H1 (cell line): ENCODE measurements around the gene NDUFS5. TPM values are rescaled to one million over a fixed set of nuclear protein-coding genes. Genes with fewer than 3 reads are reported as not detected.
A peak's percentile ranks its signal among the peaks of the same experiment; 100 is the strongest.
"Not testable (repeated sequence)": the region's sequence is repeated elsewhere in the genome, so short reads cannot be mapped to it uniquely, and the experiment has no call there.

Experiments
- CTCF ChIA-PET: fragments of 300-600 bp; sonication (Branson Sonifier 250); formaldehyde crosslinking; loops from one replicate; lab custom pipeline; 2021; ENCODE audit not compliant: partially characterized antibody; lab: Charles Lee
- POLR2A ChIA-PET: fragments of 300-600 bp; sonication (Branson Sonifier 250); formaldehyde crosslinking; loops from one replicate; lab custom pipeline; 2021; ENCODE audit warnings: inconsistent platforms; ENCODE audit not compliant: partially characterized antibody; lab: Charles Lee
- DNase-seq, 2 experiments: peaks; one replicate each; pipeline versions ENCODE4 v3.0.0 to v3.0.0-alpha.2; 2010 to 2022; ENCODE audit warnings: low spot score in 2 of 2, low read depth in 1 of 2, mixed read lengths in 1 of 2
- FAIRE-seq: peaks from 2 replicates; lab custom pipeline; 2011; peaks lifted over from hg19 to GRCh38; lab: Jason Lieb, UNC
- H2AFZ ChIP-seq: 2 replicates; pipeline ENCODE4 v1.8.1; 2012; ENCODE audit warnings: low read length, inconsistent platforms
- H2AK5ac ChIP-seq: 2 replicates; pipeline ENCODE4 v1.6.1; 2013; ENCODE audit warnings: low read depth, low read length
- H2BK120ac ChIP-seq: replicated peaks from 2 replicates; pipeline ENCODE3; 2013; ENCODE audit warnings: low read depth, low read length, inconsistent platforms
- H2BK12ac ChIP-seq: 2 replicates; pipeline ENCODE4 v1.6.1; 2013; ENCODE audit warnings: low read depth, low read length
- H2BK15ac ChIP-seq: 2 replicates; pipeline ENCODE4 v1.6.1; 2013; ENCODE audit warnings: low read length
- H2BK20ac ChIP-seq: 2 replicates; pipeline ENCODE4 v1.6.1; 2013; ENCODE audit warnings: low read length
- H2BK5ac ChIP-seq: 2 replicates; pipeline ENCODE4 v1.6.1; 2013; ENCODE audit warnings: low read depth, low read length
- H3K14ac ChIP-seq: 2 replicates; pipeline ENCODE4 v1.6.1; 2013; ENCODE audit warnings: inconsistent platforms; ENCODE audit not compliant: insufficient read length
- H3K18ac ChIP-seq: 2 replicates; pipeline ENCODE4 v1.6.1; 2013; ENCODE audit warnings: low read length; ENCODE audit errors: extremely low read depth
- H3K23ac ChIP-seq: 2 replicates; pipeline ENCODE4 v1.6.1; 2013; ENCODE audit warnings: inconsistent platforms; ENCODE audit not compliant: insufficient read length
- H3K23me2 ChIP-seq: 2 replicates; pipeline ENCODE4 v1.6.1; 2013; ENCODE audit warnings: low read depth, low read length
- H3K27ac ChIP-seq: 2 replicates; pipeline ENCODE4 v1.6.1; 2011; ENCODE audit warnings: low read depth, low read length, inconsistent platforms
- H3K27me3 ChIP-seq, 4 experiments: replicated peaks in 1 of 4; 1 replicate in 1 of 4; 2 replicates in 3 of 4; pipeline versions ENCODE4 v1.6.1 to v1.8.1; 2011 to 2013; ENCODE audit warnings: low read length in 3 of 4, mild to moderate bottlenecking in 3 of 4, inconsistent platforms in 2 of 4, mixed read lengths in 2 of 4, moderate library complexity in 1 of 4; ENCODE audit not compliant: control insufficient read depth in 3 of 4, insufficient read depth in 3 of 4; ENCODE audit errors: extremely low read depth in 1 of 4
- H3K36me3 ChIP-seq, 4 experiments: 2 replicates each; pipeline versions ENCODE4 v1.6.1 to v1.8.1; 2011 to 2013; ENCODE audit warnings: mild to moderate bottlenecking in 4 of 4, low read length in 3 of 4, moderate library complexity in 2 of 4, control low read depth in 1 of 4, inconsistent platforms in 1 of 4; ENCODE audit not compliant: insufficient read depth in 4 of 4, control insufficient read depth in 2 of 4
- H3K4ac ChIP-seq: replicated peaks from 2 replicates; pipeline ENCODE3; 2013; ENCODE audit warnings: low read length, low read depth, mixed read lengths, inconsistent platforms; ENCODE audit not compliant: insufficient read length
- H3K4me1 ChIP-seq, 4 experiments: replicated peaks in 1 of 4; 1 replicate in 1 of 4; 2 replicates in 3 of 4; pipeline versions ENCODE4 v1.6.1 to v1.8.1; 2011 to 2013; ENCODE audit warnings: low read length in 3 of 4, inconsistent platforms in 2 of 4, mixed read lengths in 1 of 4; ENCODE audit not compliant: insufficient read depth in 4 of 4, control insufficient read depth in 3 of 4
- H3K4me2 ChIP-seq, 2 experiments: 2 replicates each; pipeline versions ENCODE4 v1.6.1 to v1.8.1; 2011 to 2013; ENCODE audit warnings: low read depth in 2 of 2, low read length in 2 of 2, control low read depth in 1 of 2, inconsistent platforms in 1 of 2, mild to moderate bottlenecking in 1 of 2; ENCODE audit not compliant: insufficient read depth in 1 of 2
- H3K4me3 ChIP-seq, 4 experiments: fragments of 200-600, 300-600 bp in 1 of 4; sonication (generic), shearing (Covaris generic), sonication (Bioruptor Twin) in 1 of 4; 2 replicates each; pipeline versions ENCODE4 v1.5.1 to v1.8.1; 2011 to 2016; ENCODE audit warnings: low read length in 4 of 4, low read depth in 3 of 4, control low read depth in 2 of 4, inconsistent platforms in 2 of 4, mild to moderate bottlenecking in 2 of 4, mixed read lengths in 1 of 4, moderate library complexity in 1 of 4; ENCODE audit not compliant: insufficient read depth in 2 of 4; ENCODE audit errors: extremely low read depth in 1 of 4
- H3K56ac ChIP-seq: replicated peaks from 2 replicates; pipeline ENCODE3; 2013; ENCODE audit warnings: low read depth, mild to moderate bottlenecking, mixed read lengths, low read length, inconsistent platforms; ENCODE audit not compliant: insufficient read length
- H3K79me1 ChIP-seq: 2 replicates; pipeline ENCODE4 v1.6.1; 2013; ENCODE audit warnings: low read depth, low read length, control low read depth
- H3K79me2 ChIP-seq, 2 experiments: 2 replicates each; pipeline versions ENCODE4 v1.6.1 to v1.8.1; 2012 to 2013; ENCODE audit warnings: low read length in 2 of 2, mild to moderate bottlenecking in 2 of 2, inconsistent platforms in 1 of 2; ENCODE audit not compliant: insufficient read depth in 2 of 2, control insufficient read depth in 1 of 2
- H3K9ac ChIP-seq, 4 experiments: replicated peaks in 1 of 4; 1 replicate in 1 of 4; 2 replicates in 3 of 4; pipeline versions ENCODE4 v1.6.1 to v1.8.1; 2011 to 2013; ENCODE audit warnings: low read depth in 3 of 4, low read length in 3 of 4, control low read depth in 2 of 4, mild to moderate bottlenecking in 2 of 4, moderate library complexity in 2 of 4, inconsistent platforms in 1 of 4; ENCODE audit errors: extremely low read depth in 1 of 4
- H3K9me3 ChIP-seq, 2 experiments: 2 replicates each; pipeline versions ENCODE4 v1.6.1 to v1.8.1; 2012 to 2013; ENCODE audit warnings: mild to moderate bottlenecking in 2 of 2, moderate library complexity in 2 of 2, control low read depth in 1 of 2, inconsistent platforms in 1 of 2, low read depth in 1 of 2, low read length in 1 of 2, mixed read lengths in 1 of 2; ENCODE audit not compliant: insufficient read depth in 2 of 2
- H4K20me1 ChIP-seq, 2 experiments: replicated peaks in 1 of 2; 2 replicates each; pipeline versions ENCODE3 to v1.8.1; 2011 to 2013; ENCODE audit warnings: inconsistent platforms in 2 of 2, low read length in 2 of 2, mild to moderate bottlenecking in 1 of 2; ENCODE audit not compliant: insufficient read depth in 2 of 2, control insufficient read depth in 1 of 2
- H4K5ac ChIP-seq: 2 replicates; pipeline ENCODE4 v1.6.1; 2013; ENCODE audit warnings: low read length, low read depth, mixed read lengths, inconsistent platforms; ENCODE audit not compliant: insufficient read length
- H4K8ac ChIP-seq: 2 replicates; pipeline ENCODE4 v1.8.0; 2013; ENCODE audit warnings: mild to moderate bottlenecking, moderate library complexity, low read length, inconsistent platforms; ENCODE audit not compliant: insufficient read depth; ENCODE audit errors: extremely low read depth
- H4K91ac ChIP-seq: replicated peaks from 2 replicates; pipeline ENCODE3; 2013; ENCODE audit warnings: low read length, mixed read lengths, inconsistent platforms; ENCODE audit not compliant: insufficient read length
- RAD21 ChIP-seq, 2 experiments: IDR thresholded peaks in 1 of 2; conservative IDR thresholded peaks in 1 of 2; 2 replicates each; pipeline ENCODE4 v1.6.1; 2011; ENCODE audit warnings: low read depth in 2 of 2, low read length in 2 of 2, improper control_type of control experiment in 1 of 2, inconsistent platforms in 1 of 2, mild to moderate bottlenecking in 1 of 2, moderate library complexity in 1 of 2
- WGBS, 2 experiments: shearing (Covaris generic) in 1 of 2; methylation state at CpG; one replicate each; pipeline versions ENCODE4 v1.1.6 to v1.1.7; 2013 to 2015; ENCODE audit warnings: low lambda C conversion rate in 2 of 2, mixed read lengths in 2 of 2, inconsistent platforms in 1 of 2, low coverage in 1 of 2, missing lambda C conversion rate in 1 of 2; ENCODE audit not compliant: insufficient replicate concordance in 2 of 2, insufficient coverage in 1 of 2, insufficient read length in 1 of 2; ENCODE audit errors: extremely low coverage in 1 of 2, missing lambda C conversion rate in 1 of 2; 5-methylcytosine and 5-hydroxymethylcytosine counted together
- polyA plus RNA-seq, 7 experiments: library from polyadenylated mRNA; depleted of rRNA in 3 of 7; stranded (reverse) in 5 of 7; unstranded in 2 of 7; fragments of >200 nt in 5 of 7; fragments of 200-250 nt in 2 of 7; gene quantifications; 1 replicate in 5 of 7; 2 replicates in 1 of 7; 4 replicates in 1 of 7; pipeline versions ENCODE4 v1.2.1 to v1.2.3, GENCODE V29; 2011 to 2013; ENCODE audit warnings: missing spikeins in 2 of 7, mixed read lengths in 2 of 7
- total RNA-seq: library from RNA; stranded (reverse); fragmentation: NEBNext Ultra II Directional; extraction: Animal tissue kit (Norgen Biotek cat#: 25700); gene quantifications from 2 replicates; pipeline ENCODE4 v1.2.1, GENCODE V29; 2021
- TF ChIP-seq, protein P1 (sequence below): IDR thresholded peaks from 2 replicates; pipeline ENCODE4 v1.6.1; 2011; ENCODE audit warnings: low read length, improper control_type of control experiment

Gene NDUFS5
- total and polyA plus RNA-seq, 2 of the 8 experiments (the other 6 are each of a cell fraction or from before 2014, with no cell fraction given), result 435 to 835 TPM

- CTCF ChIA-PET, result interaction anchor here (1.1 to 2.0 kb wide), 2 partner anchors 8 to 122 kb away, joined by 3 to 6 read pairs; no protein-coding TSS in a partner anchor
- not testable (repeated sequence) for H3K79me2 ChIP-seq, H3K4me3 ChIP-seq, H3K14ac ChIP-seq, H2BK12ac ChIP-seq, H2BK15ac ChIP-seq, H3K23me2 ChIP-seq, H2BK5ac ChIP-seq, H3K27me3 ChIP-seq, H4K20me1 ChIP-seq, H3K9ac ChIP-seq, H4K5ac ChIP-seq, FAIRE-seq, H3K4me2 ChIP-seq, H3K4ac ChIP-seq, H2BK120ac ChIP-seq, H3K18ac ChIP-seq, H3K9me3 ChIP-seq, DNase-seq, H4K91ac ChIP-seq, H3K27ac ChIP-seq, H2AFZ ChIP-seq, H4K8ac ChIP-seq, H3K56ac ChIP-seq, H3K23ac ChIP-seq, H2AK5ac ChIP-seq, H3K79me1 ChIP-seq, H2BK20ac ChIP-seq
- H3K36me3 ChIP-seq, result peaks cover 0 to 18% (median 3%) of the 10 kb centered on the region in 4 experiments; a peak in 2 of 8 replicates
- H3K4me1 ChIP-seq, result peaks cover 6 to 14% (median 8%) of the 10 kb centered on the region in 4 experiments; a peak in 5 of 7 replicates
- WGBS, 2 experiments, result 85% methylated on average over 8 of the region's 8 CpGs; no CpG with 5 or more reads in 1 of the 2 experiments
- TF ChIP-seq, protein P1, sequence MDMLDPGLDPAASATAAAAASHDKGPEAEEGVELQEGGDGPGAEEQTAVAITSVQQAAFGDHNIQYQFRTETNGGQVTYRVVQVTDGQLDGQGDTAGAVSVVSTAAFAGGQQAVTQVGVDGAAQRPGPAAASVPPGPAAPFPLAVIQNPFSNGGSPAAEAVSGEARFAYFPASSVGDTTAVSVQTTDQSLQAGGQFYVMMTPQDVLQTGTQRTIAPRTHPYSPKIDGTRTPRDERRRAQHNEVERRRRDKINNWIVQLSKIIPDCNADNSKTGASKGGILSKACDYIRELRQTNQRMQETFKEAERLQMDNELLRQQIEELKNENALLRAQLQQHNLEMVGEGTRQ, result peak; percentile 31; the same call in 1 of the 2 replicates
- TF ChIP-seq RAD21 (IDR thresholded peaks at IDR 0.05 in 1 of 2, conservative IDR thresholded peaks at IDR 0.05 in 1 of 2; ENCODE audit: low read depth in 2 of 2, low read length in 2 of 2), result peak in 1 of 2 experiments; percentile 12; a peak in 1 of 4 replicates
- POLR2A ChIA-PET, result interaction anchor here (1.0 to 11.3 kb wide), 9 partner anchors 9 to 93 kb away, joined by 3 to 182 read pairs (median 9); partner anchors contain the start of genes AKIRIN1 and NDUFS5
Observed at GRCh38 chr1:39014956-39015355, 11.2 kb upstream of the NDUFS5 start.
